ENCODE data around the gene RUNX2.

DNA sequence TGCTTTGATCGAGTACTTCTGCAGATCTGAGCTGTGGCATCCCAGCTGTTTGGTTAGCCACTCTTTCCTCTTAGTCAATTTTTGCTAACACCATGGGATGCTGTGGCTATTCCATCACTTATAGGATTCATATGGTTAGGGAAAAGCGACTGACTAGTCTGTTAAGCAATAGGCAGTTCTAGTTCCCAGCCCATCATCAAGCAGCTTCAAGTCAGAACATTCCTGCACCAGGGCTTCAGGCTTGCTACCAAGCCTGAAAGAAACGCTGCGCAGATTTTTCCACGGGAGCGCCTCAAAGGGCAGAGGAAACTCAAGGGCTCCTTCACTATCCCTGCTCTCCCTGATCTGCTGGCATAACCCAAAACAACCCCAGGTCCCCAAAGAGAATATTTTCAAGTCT, 209.4 kb downstream of the RUNX2 start:
- TF ChIP-seq EZH2 (IDR thresholded peaks at IDR 0.05; ENCODE audit: low read depth, low read length, severe bottlenecking) (no peak), JUND (IDR thresholded peaks at IDR 0.05; ENCODE audit: low read length) (no peak), TCF12 (IDR thresholded peaks at IDR 0.05; ENCODE audit: low read depth, low read length) (no peak), ZNF274 (IDR thresholded peaks at IDR 0.05; ENCODE audit: borderline replicate concordance, extremely low read depth, low read length) (no peak), POLR2A (IDR thresholded peaks at IDR 0.05; ENCODE audit: control extremely low read depth in 1 of 2, low read depth in 2 of 2, low read length in 2 of 2) (no peak), CTCF (IDR thresholded peaks at IDR 0.05; ENCODE audit: control extremely low read depth in 1 of 3, insufficient read depth in 1 of 3, low read depth in 1 of 3, low read length in 3 of 3) (no peak), TBP (IDR thresholded peaks at IDR 0.05; ENCODE audit: low read depth, low read length) (no peak), RFX5 (IDR thresholded peaks at IDR 0.05; ENCODE audit: borderline replicate concordance, low read depth, low read length) (no peak), RBBP5 (IDR thresholded peaks at IDR 0.05; ENCODE audit: borderline replicate concordance, low read depth, low read length) (no peak), YY1 (IDR thresholded peaks at IDR 0.05; ENCODE audit: low read depth, low read length) (no peak)

Measured in H1 (cell line).